Retinal pigment epithelial cell (primary cell): Measurements from ENCODE around the gene SF3B4.
A peak's percentile ranks its signal among the peaks of the same experiment; 100 is the strongest.

Experiments
- DNase-seq: peaks from one replicate; pipeline ENCODE4 v3.0.0-alpha.2; 2010; ENCODE audit warnings: low read depth
- H3K4me3 ChIP-seq: 2 replicates; pipeline ENCODE4 v1.5.1; 2011; ENCODE audit warnings: mild to moderate bottlenecking, low read length, control low read depth, moderate library complexity
- TF ChIP-seq, protein P1 (sequence below): conservative IDR thresholded peaks from 2 replicates; pipeline ENCODE4 v1.5.1; 2011; ENCODE audit warnings: low read depth, low read length, control low read depth, inconsistent platforms

The SF3B4 gene

DNA sequence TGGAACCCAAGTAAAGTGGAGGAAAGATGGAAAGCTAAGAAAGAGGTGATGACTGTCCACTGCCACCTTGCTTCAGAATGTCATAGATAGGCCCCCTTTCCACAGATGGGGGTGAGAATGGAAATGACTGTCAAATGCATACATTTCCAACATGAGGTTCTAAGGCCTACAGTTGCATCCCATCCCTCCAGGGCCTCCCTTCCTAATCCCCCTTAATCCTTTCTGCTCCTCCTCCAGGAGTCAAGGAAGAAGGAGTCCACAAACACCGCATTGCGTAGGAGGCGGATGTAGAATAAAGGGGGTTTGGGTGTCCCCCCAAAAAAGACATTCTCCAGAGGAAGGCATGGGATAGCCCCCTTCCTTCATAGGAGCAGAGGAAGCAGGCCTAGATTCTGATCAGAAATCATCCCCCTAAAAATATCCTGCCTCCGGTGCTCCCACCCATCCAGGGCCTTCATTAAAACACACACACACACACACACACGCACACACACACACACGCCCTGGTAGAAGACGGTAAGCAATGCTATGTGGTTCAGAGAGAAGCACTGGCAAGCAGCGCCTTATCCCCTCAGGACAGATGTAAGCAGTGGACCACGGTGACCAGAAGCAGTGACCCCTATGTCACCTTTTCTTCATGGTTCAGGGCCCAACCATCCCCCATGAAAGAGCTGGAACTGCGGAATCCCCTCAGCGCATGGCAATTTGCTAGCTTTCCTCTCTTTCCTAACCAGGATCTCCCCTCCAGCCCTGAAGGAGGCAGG lies 12.0 kb downstream of the SF3B4 start:
- no peak overlapping the region for H3K4me3 ChIP-seq
- DNase-seq, result no peak
- TF ChIP-seq, protein P1, sequence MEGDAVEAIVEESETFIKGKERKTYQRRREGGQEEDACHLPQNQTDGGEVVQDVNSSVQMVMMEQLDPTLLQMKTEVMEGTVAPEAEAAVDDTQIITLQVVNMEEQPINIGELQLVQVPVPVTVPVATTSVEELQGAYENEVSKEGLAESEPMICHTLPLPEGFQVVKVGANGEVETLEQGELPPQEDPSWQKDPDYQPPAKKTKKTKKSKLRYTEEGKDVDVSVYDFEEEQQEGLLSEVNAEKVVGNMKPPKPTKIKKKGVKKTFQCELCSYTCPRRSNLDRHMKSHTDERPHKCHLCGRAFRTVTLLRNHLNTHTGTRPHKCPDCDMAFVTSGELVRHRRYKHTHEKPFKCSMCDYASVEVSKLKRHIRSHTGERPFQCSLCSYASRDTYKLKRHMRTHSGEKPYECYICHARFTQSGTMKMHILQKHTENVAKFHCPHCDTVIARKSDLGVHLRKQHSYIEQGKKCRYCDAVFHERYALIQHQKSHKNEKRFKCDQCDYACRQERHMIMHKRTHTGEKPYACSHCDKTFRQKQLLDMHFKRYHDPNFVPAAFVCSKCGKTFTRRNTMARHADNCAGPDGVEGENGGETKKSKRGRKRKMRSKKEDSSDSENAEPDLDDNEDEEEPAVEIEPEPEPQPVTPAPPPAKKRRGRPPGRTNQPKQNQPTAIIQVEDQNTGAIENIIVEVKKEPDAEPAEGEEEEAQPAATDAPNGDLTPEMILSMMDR, result no peak

GRCh38 chr1:149914545-149914944 lies 13.1 kb downstream of the SF3B4 start:
- TF ChIP-seq, protein P1, result no peak
- no peak for DNase-seq
- no peak overlapping the region for H3K4me3 ChIP-seq

- no peak overlapping the region for H3K4me3 ChIP-seq
- DNase-seq, result no peak
- TF ChIP-seq, protein P1, result no peak
Observed at GRCh38 chr1:149906570-149907075, 21.0 kb downstream of the SF3B4 start.

GRCh38 chr1:149903836-149904491 lies 23.6 kb downstream of the SF3B4 start:
- H3K4me3 ChIP-seq, result no peak overlapping the region
- TF ChIP-seq, protein P1, result no peak
- no peak for DNase-seq

GRCh38 chr1:149899460-149900284 lies 27.9 kb downstream of the SF3B4 start, which contains the start of gene BOLA1:
Gene BOLA1 (plus strand): TSS chr1:149899568. CDS start chr1:149900060, 492 bp downstream.
- TF ChIP-seq, protein P1, result no peak
- peak within 1 kb of the TSS; percentile 63 for H3K4me3 ChIP-seq
- no peak for DNase-seq

- DNase-seq, result no peak
- TF ChIP-seq, protein P1, result no peak
- H3K4me3 ChIP-seq, result no peak overlapping the region
Observed at GRCh38 chr1:149896575-149896974, 31.0 kb downstream of the SF3B4 start.
